Tibial nerve (tissue), 4 donors: Measurements from ENCODE around the gene HIPK2. TPM values are rescaled to one million over a fixed set of nuclear protein-coding genes. Genes with fewer than 3 reads are reported as not detected.

Source experiments
- DNase-seq, 2 donors: peaks; one replicate each; pipeline ENCODE4 v3.0.0-alpha.2; 2019; ENCODE audit warnings: low spot score in 2 of 2
- H3K27ac ChIP-seq, 4 donors: fragments of 200-600 bp; sonication (generic) in 3 of 4; one replicate each; pipeline ENCODE4 v1.5.1; 2017 to 2019; ENCODE audit warnings: mild to moderate bottlenecking in 1 of 4
- H3K27me3 ChIP-seq, 2 donors: fragments of 200-600 bp; sonication (generic) in 1 of 2; one replicate each; pipeline versions ENCODE4 v1.5.1 to v1.6.0; 2017 to 2019
- H3K36me3 ChIP-seq, 3 donors: fragments of 200-600 bp; sonication (generic); one replicate each; pipeline ENCODE4 v1.5.1; 2018 to 2019
- H3K4me1 ChIP-seq, 4 donors: fragments of 200-600 bp; sonication (generic) in 3 of 4; one replicate each; pipeline ENCODE4 v1.5.1; 2017 to 2019
- H3K4me3 ChIP-seq, 4 donors: fragments of 200-600 bp; sonication (generic) in 3 of 4; one replicate each; pipeline ENCODE4 v1.5.1; 2017 to 2019; ENCODE audit warnings: mild to moderate bottlenecking in 1 of 4, moderate library complexity in 1 of 4
- H3K9me3 ChIP-seq, 4 donors: fragments of 200-600 bp; sonication (generic) in 3 of 4; one replicate each; pipeline ENCODE4 v1.5.1; 2017 to 2019
- EP300 ChIP-seq, 2 donors: sonication (generic); formaldehyde crosslinking; IDR thresholded peaks; one replicate each; pipeline ENCODE4 v1.6.1; 2017; ENCODE audit warnings: antibody characterized with exemption in 2 of 2, mild to moderate bottlenecking in 1 of 2
- POLR2A ChIP-seq, 2 donors: fragments of 450-650 bp; IDR thresholded peaks; one replicate each; pipeline ENCODE4 v1.6.1; 2017; ENCODE audit warnings: antibody characterized with exemption in 2 of 2, mild to moderate bottlenecking in 2 of 2, moderate library complexity in 2 of 2
- WGBS, 2 donors: methylation state at CpG; one replicate each; pipeline ENCODE4 v1.1.5; 2018; 5-methylcytosine and 5-hydroxymethylcytosine counted together
- total RNA-seq, 4 donors: library from RNA; depleted of rRNA; stranded (reverse); fragments of >200 nt; gene quantifications; one replicate each; pipeline ENCODE4 v1.1.0, GENCODE V29; 2016
- TF ChIP-seq, protein P1 (sequence below), 5 experiments: fragments of 200-600 bp in 3 of 5; fragments of 450-650 bp in 2 of 5; sonication (generic) in 3 of 5; IDR thresholded peaks; one replicate each; pipeline ENCODE4 v1.5.1; 2016 to 2019; ENCODE audit warnings: antibody characterized with exemption in 5 of 5, mild to moderate bottlenecking in 3 of 5, moderate library complexity in 2 of 5

Gene HIPK2
- total RNA-seq, 4 donors from 2014 or later, result 24.9 to 41.1 (median 29.7) TPM

- H3K36me3 ChIP-seq, result no peaks in the 10 kb centered on the region
- peaks cover 0 to 13% (median 7%) of the 10 kb centered on the region in 4 donors for H3K4me1 ChIP-seq
- TF ChIP-seq, protein P1, sequence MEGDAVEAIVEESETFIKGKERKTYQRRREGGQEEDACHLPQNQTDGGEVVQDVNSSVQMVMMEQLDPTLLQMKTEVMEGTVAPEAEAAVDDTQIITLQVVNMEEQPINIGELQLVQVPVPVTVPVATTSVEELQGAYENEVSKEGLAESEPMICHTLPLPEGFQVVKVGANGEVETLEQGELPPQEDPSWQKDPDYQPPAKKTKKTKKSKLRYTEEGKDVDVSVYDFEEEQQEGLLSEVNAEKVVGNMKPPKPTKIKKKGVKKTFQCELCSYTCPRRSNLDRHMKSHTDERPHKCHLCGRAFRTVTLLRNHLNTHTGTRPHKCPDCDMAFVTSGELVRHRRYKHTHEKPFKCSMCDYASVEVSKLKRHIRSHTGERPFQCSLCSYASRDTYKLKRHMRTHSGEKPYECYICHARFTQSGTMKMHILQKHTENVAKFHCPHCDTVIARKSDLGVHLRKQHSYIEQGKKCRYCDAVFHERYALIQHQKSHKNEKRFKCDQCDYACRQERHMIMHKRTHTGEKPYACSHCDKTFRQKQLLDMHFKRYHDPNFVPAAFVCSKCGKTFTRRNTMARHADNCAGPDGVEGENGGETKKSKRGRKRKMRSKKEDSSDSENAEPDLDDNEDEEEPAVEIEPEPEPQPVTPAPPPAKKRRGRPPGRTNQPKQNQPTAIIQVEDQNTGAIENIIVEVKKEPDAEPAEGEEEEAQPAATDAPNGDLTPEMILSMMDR (IDR thresholded peaks at IDR 0.05), result no peak
- no peak for TF ChIP-seq EP300 (IDR thresholded peaks at IDR 0.05)
- TF ChIP-seq POLR2A (IDR thresholded peaks at IDR 0.05), result no peak
- no peak for DNase-seq
- no peaks in the 10 kb centered on the region for H3K9me3 ChIP-seq
- 78 to 84% methylated on average over 12 of the region's 12 CpGs for WGBS, 2 donors
- H3K27me3 ChIP-seq, result no peaks in the 10 kb centered on the region
- H3K4me3 ChIP-seq, result no peak overlapping the region
- no peak overlapping the region for H3K27ac ChIP-seq
These were observed 102.4 kb downstream of the HIPK2 start for GRCh38 chr7:139675127-139676125.

GRCh38 chr7:139674752-139675126 is 103.1 kb downstream of the HIPK2 start:
- Histone ChIP-seq H3K36me3 (no peaks in the 10 kb centered on the region), H3K4me1 (peaks cover 0 to 6% (median under 1%) of the 10 kb centered on the region in 4 donors), H3K27me3 (no peaks in the 10 kb centered on the region), H3K9me3 (no peaks in the 10 kb centered on the region), H3K4me3 (no peak overlapping the region), H3K27ac (peak overlapping the region in 1 of 4 donors; percentile 2)
- no peak for DNase-seq
- TF ChIP-seq, protein P1 (IDR thresholded peaks at IDR 0.05), result no peak
- TF ChIP-seq POLR2A (IDR thresholded peaks at IDR 0.05), result no peak
- no peak for TF ChIP-seq EP300 (IDR thresholded peaks at IDR 0.05)
- WGBS, 2 donors, result 62 to 63% methylated on average over 8 of the region's 8 CpGs

DNA sequence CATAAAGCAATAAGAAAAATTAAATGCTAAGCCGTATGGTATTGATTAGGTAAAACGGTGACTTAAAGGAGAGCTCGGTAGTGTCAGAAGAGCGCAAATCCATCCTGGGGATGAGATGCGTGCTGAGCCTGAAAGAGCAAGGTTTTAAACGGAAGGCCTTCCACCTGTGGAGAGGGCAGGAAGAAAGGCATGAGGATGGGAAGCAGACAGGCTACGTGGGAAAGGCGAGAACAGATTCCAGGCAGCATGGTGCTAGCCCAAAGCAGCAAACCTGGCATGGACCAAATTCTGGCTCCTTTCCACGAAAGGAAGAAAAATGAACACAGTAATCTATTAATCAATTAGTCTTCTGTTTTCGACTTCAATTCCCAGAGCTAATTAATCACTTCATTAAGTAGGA is 103.5 kb downstream of the HIPK2 start:
- H3K36me3 ChIP-seq, result no peaks in the 10 kb centered on the region
- no peak for DNase-seq
- H3K27me3 ChIP-seq, result no peaks in the 10 kb centered on the region
- WGBS, 2 donors, result 90 to 92% methylated on average over 10 of the region's 10 CpGs
- peak overlapping the region in 1 of 4 donors; percentile 2 for H3K27ac ChIP-seq
- TF ChIP-seq POLR2A (IDR thresholded peaks at IDR 0.05) (no peak), EP300 (IDR thresholded peaks at IDR 0.05) (no peak)
- TF ChIP-seq, protein P1 (IDR thresholded peaks at IDR 0.05), result no peak
- no peaks in the 10 kb centered on the region for H3K9me3 ChIP-seq
- no peak overlapping the region for H3K4me3 ChIP-seq
- peaks cover 0 to 2% (median 0%) of the 10 kb centered on the region in 4 donors for H3K4me1 ChIP-seq

DNA sequence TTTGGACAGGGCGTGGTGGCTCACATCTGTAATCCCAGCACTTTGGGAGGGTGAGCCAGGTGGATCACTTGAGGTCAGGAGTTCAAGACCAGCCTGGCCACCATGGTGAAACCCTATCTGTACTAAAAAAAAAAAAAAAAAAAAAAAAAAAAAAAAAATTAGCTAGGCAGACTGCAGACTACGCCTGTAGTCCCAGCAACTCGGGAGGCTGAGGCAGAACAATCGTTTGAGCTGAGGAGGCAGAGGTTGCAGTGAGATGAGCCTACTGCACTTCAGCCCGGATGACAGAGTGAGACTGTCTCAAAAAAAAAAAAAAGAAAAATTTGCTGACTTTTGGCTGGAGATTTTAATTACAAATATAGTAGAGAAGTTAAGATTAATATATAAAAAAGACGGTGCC is 104.0 kb downstream of the HIPK2 start:
- WGBS, 2 donors, result 85 to 87% methylated on average over 6 of the region's 6 CpGs
- Histone ChIP-seq H3K27ac (no peak overlapping the region), H3K36me3 (no peaks in the 10 kb centered on the region), H3K27me3 (no peaks in the 10 kb centered on the region), H3K4me3 (no peak overlapping the region), H3K9me3 (no peaks in the 10 kb centered on the region), H3K4me1 (no peaks in the 10 kb centered on the region)
- TF ChIP-seq EP300 (IDR thresholded peaks at IDR 0.05), result no peak
- TF ChIP-seq POLR2A (IDR thresholded peaks at IDR 0.05), result no peak
- TF ChIP-seq, protein P1 (IDR thresholded peaks at IDR 0.05), result no peak
- DNase-seq, result no peak

- H3K27me3 ChIP-seq, result no peaks in the 10 kb centered on the region
- no peak overlapping the region for H3K4me3 ChIP-seq
- TF ChIP-seq EP300 (IDR thresholded peaks at IDR 0.05), result no peak
- TF ChIP-seq, protein P1 (IDR thresholded peaks at IDR 0.05), result no peak
- peak overlapping the region in 1 of 4 donors; percentile 10 for H3K27ac ChIP-seq
- H3K36me3 ChIP-seq, result no peaks in the 10 kb centered on the region
- WGBS, 2 donors, result 80 to 85% methylated on average over 5 of the region's 5 CpGs
- no peaks in the 10 kb centered on the region for H3K4me1 ChIP-seq
- DNase-seq, result no peak
- H3K9me3 ChIP-seq, result no peaks in the 10 kb centered on the region
These were observed 104.6 kb downstream of the HIPK2 start for GRCh38 chr7:139673230-139673629.
